Measurements from ENCODE around the gene E4F1.

- TF ChIP-seq CTCF (IDR thresholded peaks at IDR 0.05) (no peak), POLR2A (IDR thresholded peaks at IDR 0.05) (no peak)
Observed at GRCh38 chr16:2284797-2285576, 61.6 kb downstream of the E4F1 start.
